Esophagus muscularis mucosa (tissue), 3 donors: ENCODE measurements around the gene GSX2.

Source experiments
- CTCF ChIP-seq, 3 experiments: fragments of 200-600 bp in 2 of 3; fragments of 450-650 bp in 1 of 3; sonication (generic) in 2 of 3; IDR thresholded peaks; one replicate each; pipeline ENCODE4 v1.5.1; 2017 to 2019; ENCODE audit warnings: antibody characterized with exemption in 3 of 3, mild to moderate bottlenecking in 2 of 3, moderate library complexity in 1 of 3
- EP300 ChIP-seq: sonication (generic); formaldehyde crosslinking; IDR thresholded peaks from one replicate; pipeline ENCODE4 v1.6.1; 2017; ENCODE audit warnings: antibody characterized with exemption

DNA sequence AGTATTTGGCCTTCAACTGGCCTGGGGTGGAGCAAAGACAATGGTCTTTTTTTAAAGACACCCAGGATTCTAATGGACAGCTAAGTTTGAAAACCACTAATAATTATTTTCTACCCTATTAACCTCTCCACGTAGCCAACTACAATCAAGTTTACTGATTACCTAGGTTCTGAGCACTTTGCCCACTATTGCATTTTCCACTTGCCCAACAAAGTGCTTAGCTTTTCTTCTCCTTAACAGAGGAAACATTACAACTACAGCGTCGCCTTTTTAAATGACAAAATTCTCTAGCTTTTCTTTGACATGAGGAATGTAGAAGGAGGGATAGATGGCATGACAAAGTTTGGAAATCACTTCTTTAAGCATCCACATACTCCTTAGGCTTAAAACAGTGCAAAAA is 37.6 kb upstream of the GSX2 start:
- TF ChIP-seq CTCF (IDR thresholded peaks at IDR 0.05): no peak
- TF ChIP-seq EP300: no peak
